ENCODE measurements around the gene GCM1. TPM values are rescaled to one million over a fixed set of nuclear protein-coding genes. Genes with fewer than 3 reads are reported as not detected.

Gene GCM1
- total and polyA plus RNA-seq, 4 donors, result 0.05 to 0.08 TPM; not detected in 2

DNA sequence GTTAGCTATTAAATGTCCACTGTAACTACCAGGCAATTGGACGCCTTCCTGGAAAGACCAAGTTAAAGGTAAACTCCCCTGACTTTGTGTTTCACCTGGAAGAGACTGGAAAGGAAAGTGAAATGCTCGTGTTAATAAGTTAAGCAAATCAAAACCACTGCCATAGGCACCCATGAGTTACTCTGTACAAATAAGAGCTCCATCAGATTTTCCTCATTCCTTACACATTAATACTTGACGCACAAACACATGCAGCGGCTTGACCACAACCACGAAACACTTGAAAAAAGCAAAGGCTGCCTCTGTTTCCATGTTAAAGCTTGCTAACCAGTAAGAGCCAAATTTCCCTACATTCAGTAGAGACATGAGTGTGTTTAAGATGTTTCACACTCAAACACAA, 19.8 kb downstream of the GCM1 start:
- WGBS, result 88% methylated on average over 5 of the region's 5 CpGs
- no peak for TF ChIP-seq HNF4G (IDR thresholded peaks at IDR 0.05)
- no peak for TF ChIP-seq TAF1 (conservative IDR thresholded peaks at IDR 0.05)
- TF ChIP-seq, protein P1, sequence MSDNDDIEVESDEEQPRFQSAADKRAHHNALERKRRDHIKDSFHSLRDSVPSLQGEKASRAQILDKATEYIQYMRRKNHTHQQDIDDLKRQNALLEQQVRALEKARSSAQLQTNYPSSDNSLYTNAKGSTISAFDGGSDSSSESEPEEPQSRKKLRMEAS (IDR thresholded peaks at IDR 0.05), result no peak
- no peak for TF ChIP-seq SP1 (IDR thresholded peaks at IDR 0.05)
- TF ChIP-seq, protein P2, sequence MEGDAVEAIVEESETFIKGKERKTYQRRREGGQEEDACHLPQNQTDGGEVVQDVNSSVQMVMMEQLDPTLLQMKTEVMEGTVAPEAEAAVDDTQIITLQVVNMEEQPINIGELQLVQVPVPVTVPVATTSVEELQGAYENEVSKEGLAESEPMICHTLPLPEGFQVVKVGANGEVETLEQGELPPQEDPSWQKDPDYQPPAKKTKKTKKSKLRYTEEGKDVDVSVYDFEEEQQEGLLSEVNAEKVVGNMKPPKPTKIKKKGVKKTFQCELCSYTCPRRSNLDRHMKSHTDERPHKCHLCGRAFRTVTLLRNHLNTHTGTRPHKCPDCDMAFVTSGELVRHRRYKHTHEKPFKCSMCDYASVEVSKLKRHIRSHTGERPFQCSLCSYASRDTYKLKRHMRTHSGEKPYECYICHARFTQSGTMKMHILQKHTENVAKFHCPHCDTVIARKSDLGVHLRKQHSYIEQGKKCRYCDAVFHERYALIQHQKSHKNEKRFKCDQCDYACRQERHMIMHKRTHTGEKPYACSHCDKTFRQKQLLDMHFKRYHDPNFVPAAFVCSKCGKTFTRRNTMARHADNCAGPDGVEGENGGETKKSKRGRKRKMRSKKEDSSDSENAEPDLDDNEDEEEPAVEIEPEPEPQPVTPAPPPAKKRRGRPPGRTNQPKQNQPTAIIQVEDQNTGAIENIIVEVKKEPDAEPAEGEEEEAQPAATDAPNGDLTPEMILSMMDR (IDR thresholded peaks at IDR 0.05; ENCODE audit: low read depth, low read length, missing input control), result no peak
- TF ChIP-seq, protein P3, sequence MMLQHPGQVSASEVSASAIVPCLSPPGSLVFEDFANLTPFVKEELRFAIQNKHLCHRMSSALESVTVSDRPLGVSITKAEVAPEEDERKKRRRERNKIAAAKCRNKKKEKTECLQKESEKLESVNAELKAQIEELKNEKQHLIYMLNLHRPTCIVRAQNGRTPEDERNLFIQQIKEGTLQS (IDR thresholded peaks at IDR 0.05), result no peak
- TF ChIP-seq RXRA (IDR thresholded peaks at IDR 0.05), result no peak
- Histone ChIP-seq H3K27ac (ENCODE audit: low read depth in 1 of 2, low read length in 2 of 2) (no peak overlapping the region), H3K27me3 (ENCODE audit: control insufficient read depth in 4 of 4, insufficient read depth in 4 of 4, low read length in 3 of 4) (no peaks in the 10 kb centered on the region), H3K9me3 (ENCODE audit: control insufficient read depth in 4 of 4, low read length in 3 of 4) (no peaks in the 10 kb centered on the region), H3K9ac (ENCODE audit: low read depth in 1 of 2, low read length in 2 of 2) (no peak overlapping the region), H3K36me3 (ENCODE audit: control insufficient read depth in 4 of 4, insufficient read depth in 3 of 4, low read depth in 1 of 4, low read length in 3 of 4) (no peaks in the 10 kb centered on the region), H3K4me1 (ENCODE audit: control insufficient read depth in 4 of 4, insufficient read depth in 4 of 4, low read length in 3 of 4) (no peaks in the 10 kb centered on the region), H3K4me3 (ENCODE audit: low read depth in 1 of 3, low read length in 3 of 3) (no peak overlapping the region)
- DNase-seq (ENCODE audit: low spot score), result no peak

DNA sequence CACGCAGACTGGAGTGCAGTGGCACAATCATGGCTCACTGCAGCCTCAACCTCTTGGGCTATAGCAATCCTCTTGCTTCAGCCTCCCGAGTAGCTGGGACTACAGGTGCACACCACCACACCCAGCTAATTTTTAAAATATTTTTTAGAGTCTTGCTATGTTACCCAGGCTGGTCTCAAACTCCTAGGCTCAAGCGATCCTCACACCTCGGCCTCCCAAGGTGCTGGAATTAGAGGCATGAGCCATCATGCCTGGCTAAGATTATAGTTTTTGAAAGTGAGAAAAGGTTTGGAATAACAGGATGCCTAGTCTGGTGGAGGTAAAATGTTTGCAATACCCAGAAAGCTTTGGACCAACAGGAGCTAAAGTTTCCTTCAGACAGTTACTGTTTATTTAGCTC, 23.4 kb downstream of the GCM1 start:
- no peaks in the 10 kb centered on the region for H3K4me1 ChIP-seq (ENCODE audit: control insufficient read depth in 4 of 4, insufficient read depth in 4 of 4, low read length in 3 of 4)
- H3K9me3 ChIP-seq (ENCODE audit: control insufficient read depth in 4 of 4, low read length in 3 of 4), result no peaks in the 10 kb centered on the region
- DNase-seq (ENCODE audit: low spot score), result no peak
- no peak overlapping the region for H3K4me3 ChIP-seq (ENCODE audit: low read depth in 1 of 3, low read length in 3 of 3)
- TF ChIP-seq SP1 (IDR thresholded peaks at IDR 0.05) (no peak), HNF4A (conservative IDR thresholded peaks at IDR 0.05) (no peak), RAD21 (IDR thresholded peaks at IDR 0.05) (no peak), EGR1 (IDR thresholded peaks at IDR 0.05; ENCODE audit: low read depth in 2 of 2) (no peak), TAF1 (conservative IDR thresholded peaks at IDR 0.05) (no peak), YY1 (IDR thresholded peaks at IDR 0.05) (no peak), JUND (IDR thresholded peaks at IDR 0.05) (no peak), FOXA2 (IDR thresholded peaks at IDR 0.05) (no peak), FOXA1 (IDR thresholded peaks at IDR 0.05) (no peak), GABPA (IDR thresholded peaks at IDR 0.05 in 1 of 2, conservative IDR thresholded peaks at IDR 0.05 in 1 of 2) (no peak)
- TF ChIP-seq, protein P2 (IDR thresholded peaks at IDR 0.05; ENCODE audit: low read depth, low read length, missing input control), result no peak
- TF ChIP-seq, protein P4, sequence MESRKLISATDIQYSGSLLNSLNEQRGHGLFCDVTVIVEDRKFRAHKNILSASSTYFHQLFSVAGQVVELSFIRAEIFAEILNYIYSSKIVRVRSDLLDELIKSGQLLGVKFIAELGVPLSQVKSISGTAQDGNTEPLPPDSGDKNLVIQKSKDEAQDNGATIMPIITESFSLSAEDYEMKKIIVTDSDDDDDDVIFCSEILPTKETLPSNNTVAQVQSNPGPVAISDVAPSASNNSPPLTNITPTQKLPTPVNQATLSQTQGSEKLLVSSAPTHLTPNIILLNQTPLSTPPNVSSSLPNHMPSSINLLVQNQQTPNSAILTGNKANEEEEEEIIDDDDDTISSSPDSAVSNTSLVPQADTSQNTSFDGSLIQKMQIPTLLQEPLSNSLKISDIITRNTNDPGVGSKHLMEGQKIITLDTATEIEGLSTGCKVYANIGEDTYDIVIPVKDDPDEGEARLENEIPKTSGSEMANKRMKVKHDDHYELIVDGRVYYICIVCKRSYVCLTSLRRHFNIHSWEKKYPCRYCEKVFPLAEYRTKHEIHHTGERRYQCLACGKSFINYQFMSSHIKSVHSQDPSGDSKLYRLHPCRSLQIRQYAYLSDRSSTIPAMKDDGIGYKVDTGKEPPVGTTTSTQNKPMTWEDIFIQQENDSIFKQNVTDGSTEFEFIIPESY (IDR thresholded peaks at IDR 0.05), result no peak
- TF ChIP-seq, protein P1 (IDR thresholded peaks at IDR 0.05), result no peak
- TF ChIP-seq, protein P3 (IDR thresholded peaks at IDR 0.05), result no peak
- TF ChIP-seq, protein P5, sequence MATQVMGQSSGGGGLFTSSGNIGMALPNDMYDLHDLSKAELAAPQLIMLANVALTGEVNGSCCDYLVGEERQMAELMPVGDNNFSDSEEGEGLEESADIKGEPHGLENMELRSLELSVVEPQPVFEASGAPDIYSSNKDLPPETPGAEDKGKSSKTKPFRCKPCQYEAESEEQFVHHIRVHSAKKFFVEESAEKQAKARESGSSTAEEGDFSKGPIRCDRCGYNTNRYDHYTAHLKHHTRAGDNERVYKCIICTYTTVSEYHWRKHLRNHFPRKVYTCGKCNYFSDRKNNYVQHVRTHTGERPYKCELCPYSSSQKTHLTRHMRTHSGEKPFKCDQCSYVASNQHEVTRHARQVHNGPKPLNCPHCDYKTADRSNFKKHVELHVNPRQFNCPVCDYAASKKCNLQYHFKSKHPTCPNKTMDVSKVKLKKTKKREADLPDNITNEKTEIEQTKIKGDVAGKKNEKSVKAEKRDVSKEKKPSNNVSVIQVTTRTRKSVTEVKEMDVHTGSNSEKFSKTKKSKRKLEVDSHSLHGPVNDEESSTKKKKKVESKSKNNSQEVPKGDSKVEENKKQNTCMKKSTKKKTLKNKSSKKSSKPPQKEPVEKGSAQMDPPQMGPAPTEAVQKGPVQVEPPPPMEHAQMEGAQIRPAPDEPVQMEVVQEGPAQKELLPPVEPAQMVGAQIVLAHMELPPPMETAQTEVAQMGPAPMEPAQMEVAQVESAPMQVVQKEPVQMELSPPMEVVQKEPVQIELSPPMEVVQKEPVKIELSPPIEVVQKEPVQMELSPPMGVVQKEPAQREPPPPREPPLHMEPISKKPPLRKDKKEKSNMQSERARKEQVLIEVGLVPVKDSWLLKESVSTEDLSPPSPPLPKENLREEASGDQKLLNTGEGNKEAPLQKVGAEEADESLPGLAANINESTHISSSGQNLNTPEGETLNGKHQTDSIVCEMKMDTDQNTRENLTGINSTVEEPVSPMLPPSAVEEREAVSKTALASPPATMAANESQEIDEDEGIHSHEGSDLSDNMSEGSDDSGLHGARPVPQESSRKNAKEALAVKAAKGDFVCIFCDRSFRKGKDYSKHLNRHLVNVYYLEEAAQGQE (IDR thresholded peaks at IDR 0.05), result no peak
- 93% methylated on average over 4 of the region's 4 CpGs for WGBS
- H3K27me3 ChIP-seq (ENCODE audit: control insufficient read depth in 4 of 4, insufficient read depth in 4 of 4, low read length in 3 of 4), result no peaks in the 10 kb centered on the region
- no peak overlapping the region for H3K9ac ChIP-seq (ENCODE audit: low read depth in 1 of 2, low read length in 2 of 2)
- H3K27ac ChIP-seq (ENCODE audit: low read depth in 1 of 2, low read length in 2 of 2), result no peak overlapping the region
- no peaks in the 10 kb centered on the region for H3K36me3 ChIP-seq (ENCODE audit: control insufficient read depth in 4 of 4, insufficient read depth in 3 of 4, low read depth in 1 of 4, low read length in 3 of 4)

Data from liver (tissue), 9 donors.